HG02884 (cell line): ENCODE data around the gene HSPG2.
"Not testable (repeated sequence)": the region's sequence is repeated elsewhere in the genome, so short reads cannot be mapped to it uniquely, and the experiment has no call there.

Source experiments
- ATAC-seq: cut with Tn5 transposase; IDR thresholded peaks from one replicate; pipeline ENCODE4 v1.9.1; 2021; ENCODE audit warnings: mild to moderate bottlenecking, moderate library complexity; ENCODE audit not compliant: unreplicated experiment

HSPG2 gene

GRCh38 chr1:21937034-21937371 is at the start of gene HSPG2:
HSPG2 (minus strand) TSS chr1:21937310; CDS start chr1:21937217, 93 bp downstream.
- no peak for ATAC-seq

GRCh38 chr1:21986386-21986785 is 49.3 kb upstream of the HSPG2 start:
- not testable (repeated sequence) for ATAC-seq

- ATAC-seq, result not testable (repeated sequence)
These were observed 48.8 kb upstream of the HSPG2 start for GRCh38 chr1:21985893-21986292.

- ATAC-seq, result not testable (repeated sequence)
These were observed 46.4 kb upstream of the HSPG2 start for GRCh38 chr1:21983539-21983938.

GRCh38 chr1:21982122-21982521 is 45.0 kb upstream of the HSPG2 start:
- not testable (repeated sequence) for ATAC-seq

- not testable (repeated sequence) for ATAC-seq
These were observed 44.1 kb upstream of the HSPG2 start for GRCh38 chr1:21981253-21981652.

- ATAC-seq, result not testable (repeated sequence)
These were observed 43.6 kb upstream of the HSPG2 start for GRCh38 chr1:21980515-21981220.

GRCh38 chr1:21978209-21978608 is 41.1 kb upstream of the HSPG2 start:
- ATAC-seq, result not testable (repeated sequence)

- not testable (repeated sequence) for ATAC-seq
These were observed 39.7 kb upstream of the HSPG2 start, which contains the start of gene CELA3B for GRCh38 chr1:21976703-21977239. CELA3B (plus strand) TSS chr1:21977022; CDS start chr1:21977040, 18 bp downstream.

- not testable (repeated sequence) for ATAC-seq
These were observed 38.2 kb upstream of the HSPG2 start for GRCh38 chr1:21975296-21975695.

- ATAC-seq, result not testable (repeated sequence)
These were observed 37.6 kb upstream of the HSPG2 start for GRCh38 chr1:21974699-21975098.

- ATAC-seq, result not testable (repeated sequence)
These were observed 36.8 kb upstream of the HSPG2 start for GRCh38 chr1:21973948-21974347.

- ATAC-seq, result not testable (repeated sequence)
These were observed 35.9 kb upstream of the HSPG2 start for GRCh38 chr1:21972973-21973441.

- ATAC-seq, result not testable (repeated sequence)
These were observed 33.4 kb upstream of the HSPG2 start for GRCh38 chr1:21970523-21970922.

- not testable (repeated sequence) for ATAC-seq
These were observed 32.0 kb upstream of the HSPG2 start for GRCh38 chr1:21969066-21969465.

- not testable (repeated sequence) for ATAC-seq
These were observed 30.1 kb upstream of the HSPG2 start for GRCh38 chr1:21967216-21967615.

GRCh38 chr1:21966247-21967000 is 29.3 kb upstream of the HSPG2 start:
- ATAC-seq, result no peak

GRCh38 chr1:21963477-21964217 is 26.5 kb upstream of the HSPG2 start:
- ATAC-seq, result no peak

- no peak for ATAC-seq
These were observed 24.7 kb upstream of the HSPG2 start for GRCh38 chr1:21961799-21962198.

GRCh38 chr1:21961337-21961736 is 24.2 kb upstream of the HSPG2 start:
- no peak for ATAC-seq
